Astrocyte (in vitro differentiated cells and primary cell): ENCODE results near the gene TOB1. TPM values are rescaled to one million over a fixed set of nuclear protein-coding genes. Genes with fewer than 3 reads are reported as not detected.

Experiments
- DNase-seq: peaks from one replicate; pipeline ENCODE4 v3.0.0-alpha.2; 2010; ENCODE audit warnings: low read depth
- FAIRE-seq: peaks from 2 replicates; lab custom pipeline; 2011; peaks lifted over from hg19 to GRCh38; lab: Jason Lieb, UNC
- H2AFZ ChIP-seq: 2 replicates; pipeline ENCODE4 v1.6.0; 2012; ENCODE audit warnings: low read depth, low read length, inconsistent platforms
- H3K27ac ChIP-seq: 2 replicates; pipeline ENCODE4 v1.5.1; 2011; ENCODE audit warnings: low read depth, low read length, inconsistent platforms
- H3K27me3 ChIP-seq: 2 replicates; pipeline ENCODE4 v1.6.0; 2011; ENCODE audit warnings: low read length, inconsistent platforms; ENCODE audit not compliant: insufficient read depth
- H3K36me3 ChIP-seq: 2 replicates; pipeline ENCODE4 v1.5.1; 2011; ENCODE audit warnings: low read length, inconsistent platforms; ENCODE audit not compliant: insufficient read depth
- H3K4me1 ChIP-seq: 2 replicates; pipeline ENCODE4 v1.5.1; 2011; ENCODE audit warnings: low read length, inconsistent platforms; ENCODE audit not compliant: insufficient read depth
- H3K4me2 ChIP-seq: 2 replicates; pipeline ENCODE4 v1.6.0; 2012; ENCODE audit warnings: low read length, inconsistent platforms
- H3K4me3 ChIP-seq: 2 replicates; pipeline ENCODE4 v1.5.1; 2011; ENCODE audit warnings: low read depth, mild to moderate bottlenecking, low read length, inconsistent platforms; ENCODE audit not compliant: insufficient read depth
- H3K79me2 ChIP-seq: 2 replicates; pipeline ENCODE4 v1.6.0; 2012; ENCODE audit warnings: mild to moderate bottlenecking, low read length, inconsistent platforms; ENCODE audit not compliant: insufficient read depth
- H3K9ac ChIP-seq: 2 replicates; pipeline ENCODE4 v1.6.0; 2012; ENCODE audit warnings: mild to moderate bottlenecking, low read length, inconsistent platforms
- H3K9me3 ChIP-seq: 2 replicates; pipeline ENCODE4 v1.5.1; 2012; ENCODE audit warnings: low read depth, mild to moderate bottlenecking, low read length, inconsistent platforms; ENCODE audit not compliant: insufficient read depth
- H4K20me1 ChIP-seq: 2 replicates; pipeline ENCODE4 v1.6.0; 2012; ENCODE audit warnings: low read length, inconsistent platforms; ENCODE audit not compliant: insufficient read depth
- H3K27ac Mint-ChIP-seq: one replicate; pipeline ENCODE4 v1.8.0; 2021; ENCODE audit warnings: mild to moderate bottlenecking, mixed read lengths; ENCODE audit not compliant: unreplicated experiment
- H3K27me3 Mint-ChIP-seq: one replicate; pipeline ENCODE4 v1.8.0; 2021; ENCODE audit warnings: low read depth, mixed read lengths; ENCODE audit not compliant: unreplicated experiment
- H3K36me3 Mint-ChIP-seq: one replicate; pipeline ENCODE4 v1.8.0; 2021; ENCODE audit warnings: low read depth, mixed read lengths; ENCODE audit not compliant: unreplicated experiment
- H3K4me1 Mint-ChIP-seq: one replicate; pipeline ENCODE4 v1.8.0; 2021; ENCODE audit warnings: low read depth, mixed read lengths; ENCODE audit not compliant: unreplicated experiment
- H3K4me3 Mint-ChIP-seq: one replicate; pipeline ENCODE4 v1.8.0; 2021; ENCODE audit warnings: mild to moderate bottlenecking, moderate library complexity, mixed read lengths; ENCODE audit not compliant: unreplicated experiment
- H3K9me3 Mint-ChIP-seq: one replicate; pipeline ENCODE4 v1.8.0; 2021; ENCODE audit warnings: mild to moderate bottlenecking, mixed read lengths; ENCODE audit not compliant: unreplicated experiment
- EZH2 ChIP-seq: IDR thresholded peaks from 2 replicates; pipeline ENCODE4 v1.6.1; 2012; ENCODE audit warnings: mild to moderate bottlenecking, low read length, inconsistent platforms; ENCODE audit not compliant: insufficient read depth
- total RNA-seq: library from RNA; stranded (reverse); gene quantifications from 2 replicates; pipeline ENCODE4 v1.2.1, GENCODE V29; 2021
- TF ChIP-seq, protein P1 (sequence below): IDR thresholded peaks from 2 replicates; pipeline ENCODE4 v1.5.1; 2011; ENCODE audit warnings: low read depth, mild to moderate bottlenecking, inconsistent platforms, low read length, moderate library complexity; ENCODE audit not compliant: insufficient read depth

The TOB1 gene
- total RNA-seq, 1 donor from 2014 or later: 71.6 TPM

- H3K36me3 Mint-ChIP-seq: peaks cover 3% of the 10 kb centered on the region
- DNase-seq (peak; percentile 91), FAIRE-seq (no peak)
- Histone ChIP-seq H4K20me1 (peaks cover 28% of the 10 kb centered on the region), H3K4me1 (peaks cover 22% of the 10 kb centered on the region), H3K9me3 (no peaks in the 10 kb centered on the region), H3K4me3 (peak overlapping the region; percentile 74), H3K9ac (peak overlapping the region; percentile 79), H3K36me3 (no peaks in the 10 kb centered on the region), H3K79me2 (peaks cover 33% of the 10 kb centered on the region), H3K27me3 (no peaks in the 10 kb centered on the region), H2AFZ (peak overlapping the region; percentile 83), H3K4me2 (peak overlapping the region; percentile 98), H3K27ac (peak overlapping the region; percentile 75)
- peaks cover 19% of the 10 kb centered on the region for H3K4me1 Mint-ChIP-seq
- no peaks in the 10 kb centered on the region for H3K27me3 Mint-ChIP-seq
- peak overlapping the region; percentile 99 for H3K27ac Mint-ChIP-seq
- no peak for TF ChIP-seq EZH2
- TF ChIP-seq, protein P1, sequence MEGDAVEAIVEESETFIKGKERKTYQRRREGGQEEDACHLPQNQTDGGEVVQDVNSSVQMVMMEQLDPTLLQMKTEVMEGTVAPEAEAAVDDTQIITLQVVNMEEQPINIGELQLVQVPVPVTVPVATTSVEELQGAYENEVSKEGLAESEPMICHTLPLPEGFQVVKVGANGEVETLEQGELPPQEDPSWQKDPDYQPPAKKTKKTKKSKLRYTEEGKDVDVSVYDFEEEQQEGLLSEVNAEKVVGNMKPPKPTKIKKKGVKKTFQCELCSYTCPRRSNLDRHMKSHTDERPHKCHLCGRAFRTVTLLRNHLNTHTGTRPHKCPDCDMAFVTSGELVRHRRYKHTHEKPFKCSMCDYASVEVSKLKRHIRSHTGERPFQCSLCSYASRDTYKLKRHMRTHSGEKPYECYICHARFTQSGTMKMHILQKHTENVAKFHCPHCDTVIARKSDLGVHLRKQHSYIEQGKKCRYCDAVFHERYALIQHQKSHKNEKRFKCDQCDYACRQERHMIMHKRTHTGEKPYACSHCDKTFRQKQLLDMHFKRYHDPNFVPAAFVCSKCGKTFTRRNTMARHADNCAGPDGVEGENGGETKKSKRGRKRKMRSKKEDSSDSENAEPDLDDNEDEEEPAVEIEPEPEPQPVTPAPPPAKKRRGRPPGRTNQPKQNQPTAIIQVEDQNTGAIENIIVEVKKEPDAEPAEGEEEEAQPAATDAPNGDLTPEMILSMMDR: no peak
- H3K4me3 Mint-ChIP-seq: peak overlapping the region; percentile 92
- no peaks in the 10 kb centered on the region for H3K9me3 Mint-ChIP-seq
Measured at GRCh38 chr17:50867363-50868139, 1.4 kb upstream of the TOB1 start.

DNA sequence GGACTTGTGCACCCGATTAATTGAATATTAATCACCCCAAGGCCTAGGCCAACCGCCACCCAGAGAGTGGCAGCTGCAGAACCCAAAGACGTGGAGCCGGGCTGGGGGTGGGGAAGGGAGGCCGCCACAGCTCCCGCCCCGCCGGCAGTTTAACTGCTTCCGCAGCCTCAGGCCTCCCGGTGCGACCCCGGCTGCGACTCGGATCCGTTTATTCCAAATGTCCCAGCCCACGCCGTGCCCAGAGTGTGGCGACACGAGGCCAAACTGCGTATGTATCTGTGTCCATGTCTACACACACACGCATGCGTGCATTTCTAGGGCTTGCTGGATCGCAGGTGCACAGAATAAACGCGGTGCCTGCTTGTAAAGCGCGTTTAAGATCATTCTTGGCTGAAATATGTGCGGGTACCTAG, 802 bp upstream of the TOB1 start:
- DNase-seq: no peak
- peaks cover 33% of the 10 kb centered on the region for H3K79me2 ChIP-seq
- Mint-ChIP-seq H3K27ac (peak overlapping the region; percentile 99), H3K4me3 (peak overlapping the region; percentile 92), H3K27me3 (no peaks in the 10 kb centered on the region), H3K36me3 (peaks cover 3% of the 10 kb centered on the region), H3K4me1 (peaks cover 20% of the 10 kb centered on the region), H3K9me3 (no peaks in the 10 kb centered on the region)
- H4K20me1 ChIP-seq: peaks cover 29% of the 10 kb centered on the region
- no peaks in the 10 kb centered on the region for H3K27me3 ChIP-seq
- peak overlapping the region; percentile 98 for H3K4me2 ChIP-seq
- TF ChIP-seq EZH2: no peak
- TF ChIP-seq, protein P1: no peak
- H3K36me3 ChIP-seq: peaks cover 2% of the 10 kb centered on the region
- peak overlapping the region; percentile 83 for H2AFZ ChIP-seq
- peak overlapping the region; percentile 74 for H3K4me3 ChIP-seq
- H3K9ac ChIP-seq: peak overlapping the region; percentile 79
- peak overlapping the region; percentile 75 for H3K27ac ChIP-seq
- no peaks in the 10 kb centered on the region for H3K9me3 ChIP-seq
- FAIRE-seq: no peak
- H3K4me1 ChIP-seq: peaks cover 24% of the 10 kb centered on the region

DNA sequence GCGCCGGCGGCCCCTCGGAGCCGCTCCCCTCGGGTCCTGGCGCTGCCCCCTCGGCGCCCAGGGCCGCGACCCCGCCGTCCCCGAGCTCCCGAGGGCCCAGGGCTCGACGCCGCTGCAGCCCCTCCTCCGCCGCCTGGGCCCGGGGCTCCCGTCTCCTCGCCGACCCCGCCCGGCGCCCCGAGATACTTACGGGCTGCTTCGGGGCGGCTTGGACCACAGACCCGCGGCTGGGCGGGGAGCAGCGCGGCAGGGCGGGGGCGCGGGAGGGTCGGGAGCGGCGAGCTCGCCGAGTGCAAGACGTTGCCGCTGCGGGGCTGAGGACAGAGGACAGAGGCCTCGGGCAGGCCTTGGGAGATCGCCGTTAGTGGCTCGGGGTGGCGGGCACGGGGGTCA, 290 bp downstream of the TOB1 start:
- Mint-ChIP-seq H3K4me3 (peak overlapping the region; percentile 82), H3K27me3 (no peaks in the 10 kb centered on the region), H3K4me1 (peaks cover 20% of the 10 kb centered on the region), H3K9me3 (no peaks in the 10 kb centered on the region), H3K27ac (no peak overlapping the region), H3K36me3 (peaks cover 3% of the 10 kb centered on the region)
- no peak for FAIRE-seq
- peak overlapping the region; percentile 92 for H3K4me3 ChIP-seq
- H3K4me2 ChIP-seq: peak overlapping the region; percentile 85
- H3K9ac ChIP-seq: peak overlapping the region; percentile 89
- peaks cover 26% of the 10 kb centered on the region for H3K4me1 ChIP-seq
- peaks cover 4% of the 10 kb centered on the region for H3K36me3 ChIP-seq
- peaks cover 32% of the 10 kb centered on the region for H4K20me1 ChIP-seq
- peaks cover 33% of the 10 kb centered on the region for H3K79me2 ChIP-seq
- peak overlapping the region; percentile 50 for H3K27ac ChIP-seq
- DNase-seq: no peak
- TF ChIP-seq, protein P1: no peak
- no peak for TF ChIP-seq EZH2
- no peaks in the 10 kb centered on the region for H3K9me3 ChIP-seq
- H2AFZ ChIP-seq: no peak overlapping the region
- no peaks in the 10 kb centered on the region for H3K27me3 ChIP-seq
